Activated naive CD8-positive, alpha-beta T cell treated with anti-CD3 and anti-CD28 coated beads, Interleukin-2, amount 50 U/mL, for 24 hours (primary cell): ENCODE results near the gene JAK1.

Experiments
- ATAC-seq: fragments of 150-1000 bp; cut with Tn5 transposase; one replicate; pipeline ENCODE4 v1.10.0; 2021
- DNase-seq: peaks from one replicate; pipeline ENCODE4 v3.0.0; 2021
- H3K27ac Mint-ChIP-seq: one replicate; pipeline ENCODE4 v1.8.0; 2021; ENCODE audit warnings: mild to moderate bottlenecking, mixed read lengths
- H3K27me3 Mint-ChIP-seq: one replicate; pipeline ENCODE4 v1.8.0; 2021; ENCODE audit warnings: mixed read lengths
- H3K36me3 Mint-ChIP-seq: one replicate; pipeline ENCODE4 v1.8.0; 2021; ENCODE audit warnings: low read depth, mixed read lengths
- H3K4me1 Mint-ChIP-seq: one replicate; pipeline ENCODE4 v1.8.0; 2021; ENCODE audit warnings: mixed read lengths
- H3K4me3 Mint-ChIP-seq: one replicate; pipeline ENCODE4 v1.8.0; 2021; ENCODE audit warnings: mild to moderate bottlenecking, moderate library complexity, mixed read lengths
- H3K9me3 Mint-ChIP-seq: one replicate; pipeline ENCODE4 v1.8.0; 2021; ENCODE audit warnings: mixed read lengths

Gene JAK1

DNA sequence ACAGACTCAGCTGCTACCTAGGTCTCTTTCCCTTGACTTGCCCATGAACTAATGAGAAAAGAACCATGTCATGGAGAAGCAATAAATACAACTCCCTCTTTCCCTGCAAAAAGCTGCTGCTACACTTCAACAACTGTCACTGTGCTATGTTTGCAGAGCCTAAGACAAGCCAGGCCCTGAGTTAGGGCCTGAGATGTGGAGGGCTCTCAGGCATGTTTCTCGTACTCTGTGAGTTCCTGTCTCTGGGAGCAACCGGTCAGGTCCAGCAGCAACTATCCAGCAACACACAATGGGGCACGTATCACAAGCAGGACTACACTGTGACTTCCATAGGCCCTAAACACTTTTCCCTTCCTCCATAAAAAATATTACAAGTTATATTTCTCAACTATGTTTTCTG is 91.7 kb downstream of the JAK1 start:
- no peak overlapping the region for H3K4me3 Mint-ChIP-seq
- no peaks in the 10 kb centered on the region for H3K9me3 Mint-ChIP-seq
- H3K4me1 Mint-ChIP-seq = peaks cover 47% of the 10 kb centered on the region
- H3K27ac Mint-ChIP-seq = no peak overlapping the region
- ATAC-seq = no peak
- no peak for DNase-seq
- peaks cover 57% of the 10 kb centered on the region for H3K36me3 Mint-ChIP-seq
- no peaks in the 10 kb centered on the region for H3K27me3 Mint-ChIP-seq

GRCh38 chr1:64873576-64873975 is 92.8 kb downstream of the JAK1 start:
- peaks cover 39% of the 10 kb centered on the region for H3K4me1 Mint-ChIP-seq
- ATAC-seq = no peak
- no peaks in the 10 kb centered on the region for H3K9me3 Mint-ChIP-seq
- H3K36me3 Mint-ChIP-seq = peaks cover 61% of the 10 kb centered on the region
- no peak for DNase-seq
- peak overlapping the region; percentile 16 for H3K27ac Mint-ChIP-seq
- H3K4me3 Mint-ChIP-seq = no peak overlapping the region
- H3K27me3 Mint-ChIP-seq = no peaks in the 10 kb centered on the region

- Mint-ChIP-seq H3K27ac (peak overlapping the region; percentile 19), H3K4me1 (peaks cover 26% of the 10 kb centered on the region), H3K27me3 (no peaks in the 10 kb centered on the region), H3K9me3 (no peaks in the 10 kb centered on the region), H3K4me3 (no peak overlapping the region), H3K36me3 (peaks cover 54% of the 10 kb centered on the region)
- DNase-seq = no peak
- ATAC-seq = no peak
Observed at GRCh38 chr1:64872067-64872466, 94.3 kb downstream of the JAK1 start.

DNA sequence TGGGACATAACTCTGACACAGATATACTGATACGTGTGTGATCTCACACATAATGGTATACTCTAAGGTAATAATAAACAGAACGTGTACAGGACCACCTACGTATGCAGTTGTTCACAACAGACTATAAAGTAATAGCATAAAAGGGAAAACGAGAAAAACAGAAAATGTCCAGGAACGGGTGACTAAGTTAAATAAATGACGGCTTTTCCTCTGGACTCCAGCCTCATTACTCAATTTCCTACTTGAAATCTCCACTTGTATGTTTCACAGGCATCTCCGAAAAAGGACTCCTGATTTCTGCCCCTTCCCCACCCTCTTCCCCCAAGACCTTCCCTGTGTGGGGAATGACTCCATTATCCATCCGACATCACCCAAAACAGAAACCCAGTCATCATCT is 95.1 kb downstream of the JAK1 start:
- H3K4me3 Mint-ChIP-seq = no peak overlapping the region
- H3K27ac Mint-ChIP-seq = no peak overlapping the region
- peaks cover 53% of the 10 kb centered on the region for H3K36me3 Mint-ChIP-seq
- no peak for DNase-seq
- no peaks in the 10 kb centered on the region for H3K9me3 Mint-ChIP-seq
- H3K27me3 Mint-ChIP-seq = no peaks in the 10 kb centered on the region
- H3K4me1 Mint-ChIP-seq = peaks cover 18% of the 10 kb centered on the region
- no peak for ATAC-seq

GRCh38 chr1:64867266-64867665 is 99.1 kb downstream of the JAK1 start:
- Mint-ChIP-seq H3K27me3 (no peaks in the 10 kb centered on the region), H3K36me3 (peaks cover 48% of the 10 kb centered on the region), H3K4me1 (peaks cover 19% of the 10 kb centered on the region), H3K4me3 (no peak overlapping the region), H3K9me3 (no peaks in the 10 kb centered on the region), H3K27ac (no peak overlapping the region)
- ATAC-seq = no peak
- no peak for DNase-seq

DNA sequence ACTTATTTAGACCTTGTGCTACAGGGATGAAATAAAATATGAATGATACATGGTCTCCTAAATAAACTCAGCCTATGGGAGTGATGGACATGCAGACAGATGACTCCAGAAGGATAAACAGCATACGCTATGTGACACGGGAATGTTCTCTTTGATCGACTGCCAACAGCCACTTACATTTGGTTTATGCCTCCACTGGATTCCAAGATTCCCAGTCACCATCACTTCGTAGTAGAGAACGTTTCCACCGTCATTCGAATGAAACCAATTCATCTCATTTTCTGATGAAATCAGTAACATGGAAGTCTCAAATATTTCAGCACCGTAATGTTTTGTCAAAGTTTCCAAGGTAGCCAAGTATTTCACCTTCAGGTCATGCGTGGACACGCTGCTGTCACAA is 99.7 kb downstream of the JAK1 start:
- H3K4me1 Mint-ChIP-seq = peaks cover 22% of the 10 kb centered on the region
- H3K27ac Mint-ChIP-seq = no peak overlapping the region
- no peaks in the 10 kb centered on the region for H3K9me3 Mint-ChIP-seq
- peaks cover 43% of the 10 kb centered on the region for H3K36me3 Mint-ChIP-seq
- ATAC-seq = no peak
- H3K4me3 Mint-ChIP-seq = no peak overlapping the region
- H3K27me3 Mint-ChIP-seq = no peaks in the 10 kb centered on the region
- DNase-seq = no peak

DNA sequence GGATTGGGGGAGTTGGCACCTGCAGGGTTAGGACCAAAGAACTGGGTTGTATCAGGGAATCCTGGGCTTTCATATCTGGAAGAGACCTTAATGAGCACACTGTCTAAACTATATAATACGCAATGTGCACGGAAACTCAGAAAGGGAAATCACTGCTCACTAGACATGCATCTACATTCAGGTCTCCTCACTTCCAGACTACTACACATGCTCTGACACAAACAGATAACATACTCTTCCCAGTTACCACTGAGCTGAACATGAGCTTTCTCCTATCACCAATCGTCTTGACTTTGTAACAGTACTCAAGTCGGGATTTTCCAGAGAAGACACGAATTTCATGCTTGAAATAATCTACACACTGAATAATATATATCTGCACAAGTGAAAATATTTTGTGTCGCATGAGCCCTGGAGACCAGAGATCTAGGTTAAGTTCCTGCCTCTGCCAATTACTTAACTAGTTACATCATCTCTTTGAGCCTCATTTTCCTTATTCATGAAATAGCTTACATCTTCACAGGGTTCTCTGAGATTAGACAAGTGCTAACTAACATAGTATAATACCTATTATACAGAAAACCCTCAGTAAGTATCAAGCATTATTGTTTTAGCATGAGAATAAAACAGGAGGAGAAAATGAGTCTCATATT is 101.1 kb downstream of the JAK1 start:
- Mint-ChIP-seq H3K4me3 (no peak overlapping the region), H3K9me3 (no peaks in the 10 kb centered on the region), H3K4me1 (peaks cover 28% of the 10 kb centered on the region), H3K27me3 (no peaks in the 10 kb centered on the region), H3K36me3 (peaks cover 39% of the 10 kb centered on the region), H3K27ac (peak overlapping the region; percentile 49)
- DNase-seq (no peak), ATAC-seq (no peak)

DNA sequence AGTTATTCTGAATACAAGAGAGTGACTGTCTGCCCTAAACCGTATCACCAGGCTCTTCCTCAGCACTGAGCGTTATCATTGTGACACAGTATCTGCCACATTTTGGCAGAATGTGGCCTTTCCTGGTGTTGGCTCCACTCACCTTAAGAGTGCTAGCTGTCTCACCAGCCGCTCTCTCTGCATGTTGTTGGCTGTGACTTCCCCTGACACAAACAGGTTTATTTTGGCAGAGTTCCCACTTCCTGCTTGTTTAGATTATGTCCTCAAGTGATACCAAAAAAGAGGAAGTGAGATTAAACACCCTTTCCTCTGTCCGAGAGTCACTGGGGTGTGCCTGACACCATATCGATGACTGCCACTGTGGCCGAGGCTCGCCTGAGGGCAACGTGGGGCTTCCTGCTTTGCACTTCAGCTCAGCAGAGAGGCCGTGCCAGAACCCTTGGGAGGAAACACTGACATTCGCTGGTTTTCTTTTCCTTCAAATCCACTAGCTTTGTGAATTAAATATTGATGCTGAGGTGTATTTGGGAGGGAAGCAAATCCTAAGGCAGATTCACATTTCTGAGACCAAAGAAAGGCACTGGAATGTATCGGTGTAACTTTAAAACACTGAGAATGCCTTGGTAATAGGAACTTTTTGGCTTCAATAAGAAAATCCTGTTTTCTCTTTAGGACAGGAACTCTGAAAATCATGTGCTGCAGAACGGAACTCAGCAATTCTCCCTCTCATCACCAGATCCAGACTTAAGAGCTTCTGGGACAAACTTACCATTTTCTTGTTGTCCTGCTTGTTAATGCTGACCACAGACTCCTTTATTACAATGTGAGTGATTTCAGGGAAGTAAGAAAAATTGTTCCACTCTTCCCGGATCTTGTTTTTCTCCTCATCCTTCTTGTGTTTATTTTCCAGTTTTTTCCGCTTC is 102.1 kb downstream of the JAK1 start:
- peaks cover 42% of the 10 kb centered on the region for H3K36me3 Mint-ChIP-seq
- DNase-seq (peak; percentile 54), ATAC-seq (peak; percentile 88)
- H3K9me3 Mint-ChIP-seq = no peaks in the 10 kb centered on the region
- no peak overlapping the region for H3K4me3 Mint-ChIP-seq
- H3K27ac Mint-ChIP-seq = peak overlapping the region; percentile 49
- H3K27me3 Mint-ChIP-seq = no peaks in the 10 kb centered on the region
- peaks cover 29% of the 10 kb centered on the region for H3K4me1 Mint-ChIP-seq

DNA sequence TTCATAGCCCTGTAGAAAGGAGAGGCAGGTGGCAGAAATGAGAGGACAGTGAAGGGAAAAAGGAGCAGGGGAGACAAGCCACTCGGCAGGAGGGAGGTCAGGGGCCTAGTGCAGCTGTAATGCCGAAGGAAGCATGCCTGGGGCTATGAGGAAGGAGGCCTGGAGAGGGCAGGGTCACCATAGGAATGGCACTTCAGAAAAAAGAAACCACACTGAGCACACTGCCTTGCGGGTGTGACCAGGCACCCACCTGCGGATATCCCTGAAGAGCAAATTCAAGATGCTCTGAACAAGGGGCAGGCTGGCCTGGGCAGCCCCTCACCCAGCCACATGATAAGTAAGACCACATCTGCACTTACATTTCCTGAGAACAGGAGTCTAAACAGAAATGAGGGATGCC is 104.7 kb downstream of the JAK1 start:
- no peaks in the 10 kb centered on the region for H3K27me3 Mint-ChIP-seq
- H3K4me1 Mint-ChIP-seq = peaks cover 29% of the 10 kb centered on the region
- no peaks in the 10 kb centered on the region for H3K9me3 Mint-ChIP-seq
- H3K4me3 Mint-ChIP-seq = no peak overlapping the region
- ATAC-seq = peak; percentile 29
- peaks cover 36% of the 10 kb centered on the region for H3K36me3 Mint-ChIP-seq
- H3K27ac Mint-ChIP-seq = peak overlapping the region; percentile 28
- DNase-seq = peak; percentile 7

- ATAC-seq = no peak
- Mint-ChIP-seq H3K27ac (no peak overlapping the region), H3K36me3 (peaks cover 30% of the 10 kb centered on the region)
Observed at GRCh38 chr1:64857347-64857746, 109.0 kb downstream of the JAK1 start.

GRCh38 chr1:64856553-64856952 is 109.8 kb downstream of the JAK1 start:
- Mint-ChIP-seq H3K4me3 (no peak overlapping the region), H3K27ac (no peak overlapping the region)

More at GRCh38 chr1:64857347-64857746, 109.0 kb downstream of the JAK1 start:
- no peaks in the 10 kb centered on the region for H3K27me3 Mint-ChIP-seq
- no peaks in the 10 kb centered on the region for H3K9me3 Mint-ChIP-seq
- DNase-seq = no peak
- peaks cover 10% of the 10 kb centered on the region for H3K4me1 Mint-ChIP-seq
- no peak overlapping the region for H3K4me3 Mint-ChIP-seq

GRCh38 chr1:64855557-64855956 is 110.8 kb downstream of the JAK1 start:
- DNase-seq = no peak
- H3K9me3 Mint-ChIP-seq = no peaks in the 10 kb centered on the region
- peaks cover 1% of the 10 kb centered on the region for H3K4me1 Mint-ChIP-seq
- no peak for ATAC-seq
- H3K4me3 Mint-ChIP-seq = no peak overlapping the region
- no peaks in the 10 kb centered on the region for H3K27me3 Mint-ChIP-seq
- H3K27ac Mint-ChIP-seq = no peak overlapping the region
- H3K36me3 Mint-ChIP-seq = peaks cover 28% of the 10 kb centered on the region

More at GRCh38 chr1:64856553-64856952, 109.8 kb downstream of the JAK1 start:
- peaks cover 6% of the 10 kb centered on the region for H3K4me1 Mint-ChIP-seq
- H3K9me3 Mint-ChIP-seq = no peaks in the 10 kb centered on the region
- peaks cover 30% of the 10 kb centered on the region for H3K36me3 Mint-ChIP-seq
- ATAC-seq (no peak), DNase-seq (no peak)
- H3K27me3 Mint-ChIP-seq = no peaks in the 10 kb centered on the region

DNA sequence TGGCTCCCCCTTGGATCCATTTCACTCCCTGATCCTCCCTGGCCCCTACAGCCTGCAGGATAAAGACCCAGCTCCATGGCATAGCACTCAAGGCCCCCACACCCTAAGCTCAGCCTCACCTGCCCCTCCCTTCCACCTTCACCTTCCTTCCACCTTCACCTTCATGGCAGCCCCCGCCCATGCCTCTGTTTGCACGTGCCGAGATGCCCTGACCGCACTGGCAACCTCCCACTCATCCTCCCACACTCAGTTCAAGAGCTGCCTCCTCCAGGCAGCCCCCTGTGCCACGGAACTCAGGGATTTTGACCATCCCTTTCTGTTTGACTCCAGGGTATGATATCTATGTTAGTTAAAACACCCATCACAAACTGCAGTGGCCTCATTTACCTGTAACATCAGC is 111.7 kb downstream of the JAK1 start:
- no peaks in the 10 kb centered on the region for H3K9me3 Mint-ChIP-seq
- H3K4me3 Mint-ChIP-seq = no peak overlapping the region
- peaks cover 28% of the 10 kb centered on the region for H3K36me3 Mint-ChIP-seq
- H3K27me3 Mint-ChIP-seq = no peaks in the 10 kb centered on the region
- DNase-seq (no peak), ATAC-seq (no peak)
- peak overlapping the region; percentile 22 for H3K27ac Mint-ChIP-seq
- H3K4me1 Mint-ChIP-seq = peaks cover under 1% of the 10 kb centered on the region

DNA sequence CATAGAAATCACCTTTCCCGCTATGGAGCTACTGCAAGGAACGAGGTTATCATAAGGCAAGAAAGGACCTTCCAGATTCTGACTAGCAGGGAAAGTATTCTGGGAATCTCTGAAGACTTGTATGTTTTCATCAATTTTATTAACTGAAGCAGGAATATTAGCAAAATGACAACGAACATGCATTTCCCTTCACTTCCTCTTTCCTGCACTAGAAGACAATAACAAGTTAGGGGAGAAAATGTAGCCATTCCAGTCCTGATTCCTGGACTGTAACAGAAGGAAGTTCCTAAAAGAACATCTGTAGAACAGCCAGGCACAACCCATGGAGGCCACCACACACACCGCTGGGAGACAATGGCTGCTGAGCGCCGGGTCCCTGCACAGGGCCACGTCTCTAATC is 114.7 kb downstream of the JAK1 start:
- Mint-ChIP-seq H3K9me3 (no peaks in the 10 kb centered on the region), H3K4me3 (no peak overlapping the region), H3K36me3 (peaks cover 17% of the 10 kb centered on the region), H3K27me3 (no peaks in the 10 kb centered on the region), H3K4me1 (no peaks in the 10 kb centered on the region), H3K27ac (no peak overlapping the region)
- DNase-seq (no peak), ATAC-seq (no peak)

- H3K36me3 Mint-ChIP-seq = peaks cover 19% of the 10 kb centered on the region
Observed at GRCh38 chr1:64850846-64851245, 115.5 kb downstream of the JAK1 start.

More at GRCh38 chr1:64850846-64851245, 115.5 kb downstream of the JAK1 start:
- Mint-ChIP-seq H3K4me1 (no peaks in the 10 kb centered on the region), H3K27ac (peak overlapping the region; percentile 64), H3K4me3 (no peak overlapping the region), H3K27me3 (no peaks in the 10 kb centered on the region), H3K9me3 (no peaks in the 10 kb centered on the region)
- DNase-seq (no peak), ATAC-seq (no peak)
